Neural cell (in vitro differentiated cells): ENCODE data around the gene ZNF407. TPM values are rescaled to one million over a fixed set of nuclear protein-coding genes. Genes with fewer than 3 reads are reported as not detected.

ENCODE experiments used
- H2AFZ ChIP-seq: fragments of 200-600, 300-800 bp; sonication (generic), shearing (Covaris generic); 2 replicates; pipeline ENCODE4 v1.6.0; 2014; ENCODE audit warnings: low read depth, mild to moderate bottlenecking, antibody characterized with exemption, low read length, moderate library complexity
- H3F3A ChIP-seq: fragments of 200-600 bp; shearing (Covaris generic); 2 replicates; pipeline ENCODE4 v1.6.1; 2016; ENCODE audit warnings: mild to moderate bottlenecking, moderate library complexity, mixed read lengths, antibody characterized with exemption, low read length; ENCODE audit not compliant: insufficient read depth, poor library complexity, severe bottlenecking
- H3K27ac ChIP-seq: fragments of 200-600, 300-800 bp; sonication (generic), shearing (Covaris generic); 2 replicates; pipeline ENCODE4 v1.5.1; 2014; ENCODE audit warnings: mild to moderate bottlenecking, low read length, moderate library complexity
- H3K27me3 ChIP-seq: fragments of 300-800, 200-600 bp; sonication (generic), shearing (Covaris generic); 2 replicates; pipeline ENCODE4 v1.6.0; 2014; ENCODE audit warnings: mild to moderate bottlenecking, low read depth, low read length, moderate library complexity; ENCODE audit not compliant: insufficient read depth
- H3K36me3 ChIP-seq: fragments of 300-800, 200-600 bp; sonication (generic), shearing (Covaris generic); 2 replicates; pipeline ENCODE4 v1.5.1; 2014; ENCODE audit warnings: mild to moderate bottlenecking, antibody characterized with exemption, low read length, moderate library complexity; ENCODE audit not compliant: insufficient read depth
- H3K4me2 ChIP-seq: fragments of 300-800, 200-600 bp; sonication (generic), shearing (Covaris generic); 2 replicates; pipeline ENCODE4 v1.6.0; 2014; ENCODE audit warnings: mild to moderate bottlenecking, low read length
- H3K4me3 ChIP-seq: fragments of 300-800, 200-600 bp; sonication (generic), shearing (Covaris generic); 2 replicates; pipeline ENCODE4 v1.5.1; 2014; ENCODE audit warnings: mild to moderate bottlenecking, low read length, moderate library complexity
- H3K79me2 ChIP-seq: fragments of 200-600 bp; shearing (Covaris generic); replicated peaks from 2 replicates; pipeline ENCODE4 v1.6.0; 2014; ENCODE audit warnings: mild to moderate bottlenecking, low read length, moderate library complexity; ENCODE audit not compliant: insufficient read depth
- H3K9ac ChIP-seq: fragments of 300-800, 200-600 bp; sonication (generic), shearing (Covaris generic); 2 replicates; pipeline ENCODE4 v1.6.1; 2016; ENCODE audit warnings: mild to moderate bottlenecking, low read length, mixed read lengths
- H3K9me2 ChIP-seq: fragments of 200-600 bp; shearing (Covaris generic); 2 replicates; pipeline ENCODE4 v1.6.1; 2016; ENCODE audit warnings: mild to moderate bottlenecking, low read length, mixed read lengths; ENCODE audit not compliant: insufficient read depth
- H3K9me3 ChIP-seq: fragments of 200-600, 300-800 bp; sonication (generic), shearing (Covaris generic); 2 replicates; pipeline ENCODE4 v1.6.1; 2016; ENCODE audit warnings: mild to moderate bottlenecking, mixed run types, low read length, moderate library complexity, mixed read lengths
- H4K20me1 ChIP-seq: fragments of 200-600 bp; shearing (Covaris generic); 2 replicates; pipeline ENCODE4 v1.6.1; 2016; ENCODE audit warnings: mild to moderate bottlenecking, mixed run types; ENCODE audit not compliant: insufficient read depth
- EP300 ChIP-seq: fragments of 450-650 bp; conservative IDR thresholded peaks from 2 replicates; pipeline ENCODE4 v1.6.1; 2014; ENCODE audit warnings: antibody characterized with exemption, mild to moderate bottlenecking, moderate library complexity; ENCODE audit not compliant: poor library complexity, severe bottlenecking
- EZH2 ChIP-seq: fragments of 200-600, 300-800 bp; shearing (Covaris generic), sonication (generic); IDR thresholded peaks from 2 replicates; pipeline ENCODE4 v1.6.1; 2014; ENCODE audit warnings: antibody characterized with exemption, low read length, borderline replicate concordance, mild to moderate bottlenecking; ENCODE audit not compliant: insufficient read depth, poor library complexity, severe bottlenecking
- MXI1 ChIP-seq: fragments of 450-650 bp; conservative IDR thresholded peaks from 2 replicates; pipeline ENCODE4 v1.6.1; 2014; ENCODE audit warnings: antibody characterized with exemption, mild to moderate bottlenecking; ENCODE audit not compliant: poor library complexity, severe bottlenecking
- POLR2AphosphoS5 ChIP-seq: IDR thresholded peaks from 2 replicates; pipeline ENCODE4 v1.6.1; 2012
- RAD21 ChIP-seq: fragments of 450-650 bp; conservative IDR thresholded peaks from 2 replicates; pipeline ENCODE4 v1.6.1; 2014; ENCODE audit warnings: antibody characterized with exemption, mild to moderate bottlenecking, moderate library complexity
- REST ChIP-seq: IDR thresholded peaks from 2 replicates; pipeline ENCODE4 v1.6.1; 2012; ENCODE audit warnings: borderline replicate concordance
- SMC3 ChIP-seq: fragments of 450-650 bp; conservative IDR thresholded peaks from 2 replicates; pipeline ENCODE4 v1.6.1; 2014; ENCODE audit warnings: antibody characterized with exemption, mild to moderate bottlenecking, moderate library complexity; ENCODE audit not compliant: poor library complexity
- TAF1 ChIP-seq: IDR thresholded peaks from 2 replicates; pipeline ENCODE4 v1.6.1; 2012; ENCODE audit warnings: low read depth
- polyA plus RNA-seq: library from polyadenylated mRNA; depleted of rRNA; stranded (reverse); fragments of >200 nt; gene quantifications from 2 replicates; pipeline ENCODE4 v1.2.3, GENCODE V29; 2014
- TF ChIP-seq, protein P1 (sequence below): fragments of 450-650 bp; IDR thresholded peaks from 2 replicates; pipeline ENCODE4 v1.5.1; 2014; ENCODE audit warnings: antibody characterized with exemption, mild to moderate bottlenecking, moderate library complexity; ENCODE audit not compliant: poor library complexity, severe bottlenecking

Gene ZNF407
- polyA plus RNA-seq, 1 donor from 2014 or later = 2.9 TPM

DNA sequence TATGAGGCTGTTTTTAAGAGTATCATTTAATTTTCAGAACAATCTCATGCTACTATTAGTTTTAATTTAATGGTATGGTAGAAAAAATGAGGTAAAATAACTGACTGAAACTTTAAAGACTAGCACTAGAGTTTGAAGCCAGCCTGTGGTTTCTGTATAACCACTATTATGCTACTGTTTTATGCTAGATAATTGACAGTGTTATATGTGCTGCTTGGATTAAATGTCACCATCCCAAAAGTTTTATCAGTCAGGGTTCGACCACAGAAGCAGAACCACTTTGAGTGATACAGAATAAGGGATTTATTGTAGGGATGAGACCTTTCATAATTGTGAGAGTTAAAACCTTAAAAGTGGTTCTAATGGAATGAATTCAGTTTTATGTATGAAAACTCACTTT lies 339.6 kb downstream of the ZNF407 start:
- H3K9me3 ChIP-seq = no peaks in the 10 kb centered on the region
- no peak overlapping the region for H2AFZ ChIP-seq
- H3K4me2 ChIP-seq = no peak overlapping the region
- no peaks in the 10 kb centered on the region for H3K36me3 ChIP-seq
- H3F3A ChIP-seq = no peaks in the 10 kb centered on the region
- no peaks in the 10 kb centered on the region for H4K20me1 ChIP-seq
- no peaks in the 10 kb centered on the region for H3K9me2 ChIP-seq
- no peaks in the 10 kb centered on the region for H3K79me2 ChIP-seq
- no peak overlapping the region for H3K27ac ChIP-seq
- H3K4me3 ChIP-seq = no peak overlapping the region
- H3K9ac ChIP-seq = no peak overlapping the region
- TF ChIP-seq RAD21 (no peak), SMC3 (no peak), TAF1 (no peak), MXI1 (no peak)
- TF ChIP-seq, protein P1, sequence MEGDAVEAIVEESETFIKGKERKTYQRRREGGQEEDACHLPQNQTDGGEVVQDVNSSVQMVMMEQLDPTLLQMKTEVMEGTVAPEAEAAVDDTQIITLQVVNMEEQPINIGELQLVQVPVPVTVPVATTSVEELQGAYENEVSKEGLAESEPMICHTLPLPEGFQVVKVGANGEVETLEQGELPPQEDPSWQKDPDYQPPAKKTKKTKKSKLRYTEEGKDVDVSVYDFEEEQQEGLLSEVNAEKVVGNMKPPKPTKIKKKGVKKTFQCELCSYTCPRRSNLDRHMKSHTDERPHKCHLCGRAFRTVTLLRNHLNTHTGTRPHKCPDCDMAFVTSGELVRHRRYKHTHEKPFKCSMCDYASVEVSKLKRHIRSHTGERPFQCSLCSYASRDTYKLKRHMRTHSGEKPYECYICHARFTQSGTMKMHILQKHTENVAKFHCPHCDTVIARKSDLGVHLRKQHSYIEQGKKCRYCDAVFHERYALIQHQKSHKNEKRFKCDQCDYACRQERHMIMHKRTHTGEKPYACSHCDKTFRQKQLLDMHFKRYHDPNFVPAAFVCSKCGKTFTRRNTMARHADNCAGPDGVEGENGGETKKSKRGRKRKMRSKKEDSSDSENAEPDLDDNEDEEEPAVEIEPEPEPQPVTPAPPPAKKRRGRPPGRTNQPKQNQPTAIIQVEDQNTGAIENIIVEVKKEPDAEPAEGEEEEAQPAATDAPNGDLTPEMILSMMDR = no peak
- H3K27me3 ChIP-seq = no peaks in the 10 kb centered on the region

DNA sequence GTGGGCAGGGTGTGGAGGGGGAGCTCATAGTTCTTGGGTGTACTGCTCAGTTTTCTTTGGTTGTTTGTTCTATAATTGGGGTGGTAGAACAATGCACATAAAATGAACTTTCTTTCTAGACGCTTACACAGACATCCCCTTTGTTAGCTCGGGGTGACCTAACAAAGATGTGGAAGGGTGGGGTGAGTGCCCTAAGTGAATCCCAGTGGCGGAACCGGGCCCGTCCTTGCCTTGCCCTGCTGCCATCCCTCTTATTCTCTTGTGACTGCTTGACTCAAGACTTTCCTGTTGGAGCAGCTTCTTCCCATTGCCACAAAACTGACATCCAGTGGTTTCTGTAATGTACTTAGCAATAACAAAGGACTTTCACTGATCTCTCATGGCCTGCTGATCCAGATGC lies 343.2 kb downstream of the ZNF407 start:
- H3K79me2 ChIP-seq = no peaks in the 10 kb centered on the region
- H3K4me3 ChIP-seq = no peak overlapping the region
- no peak overlapping the region for H3K27ac ChIP-seq
- H3K9me2 ChIP-seq = no peaks in the 10 kb centered on the region
- TF ChIP-seq REST = no peak
- TF ChIP-seq MXI1 = no peak
- TF ChIP-seq TAF1 = no peak
- no peak for TF ChIP-seq POLR2AphosphoS5
- no peak for TF ChIP-seq SMC3
- TF ChIP-seq RAD21 = no peak
- TF ChIP-seq, protein P1 = no peak
- TF ChIP-seq EP300 = no peak
- TF ChIP-seq EZH2 = no peak
- no peak overlapping the region for H3K9ac ChIP-seq
- no peak overlapping the region for H3K4me2 ChIP-seq
- H4K20me1 ChIP-seq = no peaks in the 10 kb centered on the region
- H3F3A ChIP-seq = no peaks in the 10 kb centered on the region
- no peaks in the 10 kb centered on the region for H3K36me3 ChIP-seq
- no peaks in the 10 kb centered on the region for H3K27me3 ChIP-seq
- H2AFZ ChIP-seq = no peak overlapping the region
- H3K9me3 ChIP-seq = no peaks in the 10 kb centered on the region
